Activated CD8-positive, alpha-beta T cell treated with anti-CD3 and anti-CD28 coated beads for 36 hours (primary cell): Measurements from ENCODE around the gene AJAP1. TPM values are rescaled to one million over a fixed set of nuclear protein-coding genes. Genes with fewer than 3 reads are reported as not detected.

Experiments
- ATAC-seq: fragments of 200-7000 bp; cut with Tn5 transposase; one replicate; pipeline ENCODE4 v1.10.0; 2021; ENCODE audit warnings: mild to moderate bottlenecking, moderate library complexity
- CTCF ChIA-PET: fragments of 350-600 bp; sonication (Branson Sonifier 250); formaldehyde crosslinking; loops from one replicate; lab custom pipeline; 2021; ENCODE audit warnings: antibody characterized with exemption; lab: Charles Lee
- POLR2A ChIA-PET: fragments of 350-600 bp; sonication (Branson Sonifier 250); formaldehyde crosslinking; loops from one replicate; lab custom pipeline; 2021; ENCODE audit warnings: antibody characterized with exemption; lab: Charles Lee
- DNase-seq: peaks from one replicate; pipeline ENCODE4 v3.0.0-alpha.2; 2020
- H3K27ac Mint-ChIP-seq: one replicate; pipeline ENCODE4 v1.8.0; 2021; ENCODE audit warnings: mild to moderate bottlenecking, mixed read lengths
- H3K27me3 Mint-ChIP-seq: one replicate; pipeline ENCODE4 v1.8.0; 2021; ENCODE audit warnings: mixed read lengths
- H3K36me3 Mint-ChIP-seq: one replicate; pipeline ENCODE4 v1.8.0; 2021; ENCODE audit warnings: low read depth, mixed read lengths
- H3K4me1 Mint-ChIP-seq: one replicate; pipeline ENCODE4 v1.8.0; 2021; ENCODE audit warnings: low read depth, mixed read lengths
- H3K4me3 Mint-ChIP-seq: one replicate; pipeline ENCODE4 v1.8.0; 2021; ENCODE audit warnings: mild to moderate bottlenecking, moderate library complexity, mixed read lengths
- H3K9me3 Mint-ChIP-seq: one replicate; pipeline ENCODE4 v1.8.0; 2021; ENCODE audit warnings: mixed read lengths
- CTCF ChIP-seq: fragments of 200-600 bp; IDR thresholded peaks from one replicate; pipeline ENCODE4 v1.8.0; 2022; ENCODE audit warnings: antibody characterized with exemption, mild to moderate bottlenecking
- intact Hi-C: fragments of 100-400 bp; cut with micrococcal nuclease; formaldehyde crosslinking; loops from one replicate; pipeline ENCODE4 v1.10.0; 2022
- total RNA-seq, 2 experiments: library from RNA; stranded (reverse); gene quantifications; one replicate each; pipeline ENCODE4 v1.2.3, GENCODE V29; 2021

Gene AJAP1
- total RNA-seq, 2 experiments from 2014 or later = 0.65 to 0.78 TPM

GRCh38 chr1:4837031-4837600, 182.7 kb downstream of the AJAP1 start:
- intact Hi-C loops = no loop called here
- ATAC-seq (no peak), DNase-seq (no peak)
- no peak for TF ChIP-seq CTCF
- POLR2A ChIA-PET = no interaction called here
- Mint-ChIP-seq H3K4me3 (no peak overlapping the region), H3K27me3 (no peaks in the 10 kb centered on the region), H3K9me3 (peaks cover 4% of the 10 kb centered on the region), H3K4me1 (no peaks in the 10 kb centered on the region), H3K27ac (no peak overlapping the region), H3K36me3 (no peaks in the 10 kb centered on the region)
- CTCF ChIA-PET = interaction anchor here (0.7 to 1.2 kb wide), 2 partner anchors 10 to 41 kb away, joined by 3 read pairs; no protein-coding TSS in a partner anchor

- Mint-ChIP-seq H3K4me1 (no peaks in the 10 kb centered on the region), H3K9me3 (peaks cover 4% of the 10 kb centered on the region), H3K36me3 (no peaks in the 10 kb centered on the region), H3K27me3 (no peaks in the 10 kb centered on the region), H3K4me3 (no peak overlapping the region), H3K27ac (no peak overlapping the region)
- POLR2A ChIA-PET = no interaction called here
- no peak for ATAC-seq
- no peak for TF ChIP-seq CTCF
- CTCF ChIA-PET = no interaction called here
- intact Hi-C loops = no loop called here
- DNase-seq = peak; percentile 3
Observed at GRCh38 chr1:4837752-4838151, 183.3 kb downstream of the AJAP1 start.

GRCh38 chr1:4838231-4838630, 183.8 kb downstream of the AJAP1 start:
- no peak for TF ChIP-seq CTCF
- intact Hi-C loops = no loop called here
- CTCF ChIA-PET = no interaction called here
- H3K4me1 Mint-ChIP-seq = no peaks in the 10 kb centered on the region
- POLR2A ChIA-PET = no interaction called here
- no peak for DNase-seq
- H3K36me3 Mint-ChIP-seq = no peaks in the 10 kb centered on the region
- ATAC-seq = no peak
- H3K9me3 Mint-ChIP-seq = peaks cover 3% of the 10 kb centered on the region
- H3K27me3 Mint-ChIP-seq = no peaks in the 10 kb centered on the region
- H3K27ac Mint-ChIP-seq = no peak overlapping the region
- no peak overlapping the region for H3K4me3 Mint-ChIP-seq
